Smooth muscle cell (in vitro differentiated cells): ENCODE measurements around the gene CUL1. TPM values are rescaled to one million over a fixed set of nuclear protein-coding genes. Genes with fewer than 3 reads are reported as not detected.

ENCODE experiments used
- DNase-seq: peaks from one replicate; lab custom pipeline; 2025; ENCODE audit not compliant: unreplicated experiment; lab: John Stamatoyannopoulos, UW
- H2AFZ ChIP-seq: fragments of 200-600 bp; sonication (generic); 2 replicates; pipeline ENCODE4 v1.6.0; 2016; ENCODE audit warnings: antibody characterized with exemption, low read depth, mild to moderate bottlenecking
- H3F3A ChIP-seq: fragments of 200-600 bp; sonication (generic); 2 replicates; pipeline ENCODE4 v1.6.0; 2017; ENCODE audit warnings: antibody characterized with exemption, low read depth
- H3K27ac ChIP-seq: fragments of 200-600 bp; sonication (generic); 2 replicates; pipeline ENCODE4 v1.5.1; 2016; ENCODE audit warnings: low read depth, mild to moderate bottlenecking
- H3K27me3 ChIP-seq: fragments of 200-600 bp; sonication (generic); 2 replicates; pipeline ENCODE4 v1.6.1; 2016; ENCODE audit warnings: low read depth, mild to moderate bottlenecking
- H3K36me3 ChIP-seq: fragments of 200-600 bp; sonication (generic); 2 replicates; pipeline ENCODE4 v1.5.1; 2016; ENCODE audit warnings: low read depth
- H3K4me1 ChIP-seq: fragments of 200-600 bp; sonication (generic); 2 replicates; pipeline ENCODE4 v1.5.1; 2016; ENCODE audit warnings: low read depth
- H3K4me2 ChIP-seq: fragments of 200-600 bp; sonication (generic); 2 replicates; pipeline ENCODE4 v1.6.0; 2016; ENCODE audit warnings: mild to moderate bottlenecking
- H3K4me3 ChIP-seq: fragments of 200-600 bp; sonication (generic); 2 replicates; pipeline ENCODE4 v1.5.1; 2016; ENCODE audit warnings: mild to moderate bottlenecking
- H3K79me2 ChIP-seq: fragments of 200-600 bp; sonication (generic); 2 replicates; pipeline ENCODE4 v1.6.0; 2016; ENCODE audit warnings: low read depth, mild to moderate bottlenecking
- H3K9ac ChIP-seq: fragments of 200-600 bp; sonication (generic); 2 replicates; pipeline ENCODE4 v1.6.0; 2016; ENCODE audit warnings: low read depth
- H3K9me3 ChIP-seq: fragments of 200-600 bp; sonication (generic); replicated peaks from 2 replicates; pipeline ENCODE4 v1.5.1; 2016; ENCODE audit warnings: low read depth
- H4K20me1 ChIP-seq: fragments of 200-600 bp; sonication (generic); 2 replicates; pipeline ENCODE4 v1.6.0; 2016; ENCODE audit warnings: low read depth
- WGBS: methylation state at CpG from one replicate; pipeline ENCODE4 v1.1.7; 2016; ENCODE audit warnings: low lambda C conversion rate; 5-methylcytosine and 5-hydroxymethylcytosine counted together
- polyA plus RNA-seq: library from polyadenylated mRNA; unstranded; fragments of >200 nt; fragmentation: Nextera tagmentation; extraction: Ambion mirVana; gene quantifications from 2 replicates; pipeline ENCODE4 v1.2.1, GENCODE V29; 2016
- total RNA-seq: library from RNA; depleted of rRNA; stranded (reverse); fragments of >200 nt; gene quantifications from 2 replicates; pipeline ENCODE4 v1.2.3, GENCODE V29; 2014
- TF ChIP-seq, protein P1 (sequence below): fragments of 200-600 bp; sonication (generic); IDR thresholded peaks from 2 replicates; pipeline ENCODE4 v1.5.1; 2017; ENCODE audit warnings: borderline replicate concordance, mild to moderate bottlenecking, antibody characterized with exemption; ENCODE audit not compliant: insufficient read depth, poor library complexity, severe bottlenecking

CUL1 gene
- total and polyA plus RNA-seq, 2 experiments from 2014 or later = 38.2 to 44.8 TPM

DNA sequence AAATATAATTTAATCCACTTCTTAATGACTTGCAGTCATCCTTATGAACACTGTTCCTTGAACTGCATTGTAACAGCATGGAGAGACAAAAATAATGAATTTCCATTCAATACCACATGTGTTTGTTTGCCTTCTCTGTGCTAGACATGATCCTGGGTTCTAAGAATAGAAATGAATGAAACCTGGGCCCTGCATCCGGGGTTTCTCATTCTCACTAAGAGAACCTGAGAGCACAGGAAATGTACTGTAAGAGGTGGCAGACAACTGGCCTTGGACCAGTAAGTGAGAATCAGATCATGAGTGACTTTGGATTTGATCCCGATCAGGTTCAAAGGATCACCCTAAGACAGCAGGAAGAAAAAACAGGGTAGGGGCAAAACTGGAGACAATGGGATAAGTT is 37.2 kb upstream of the CUL1 start:
- Histone ChIP-seq H3K4me1 (no peaks in the 10 kb centered on the region), H3K27ac (no peak overlapping the region), H3K9me3 (no peaks in the 10 kb centered on the region), H3K27me3 (no peaks in the 10 kb centered on the region), H3K4me3 (no peak overlapping the region), H3K36me3 (no peaks in the 10 kb centered on the region), H2AFZ (no peak overlapping the region), H3F3A (no peaks in the 10 kb centered on the region), H3K4me2 (no peak overlapping the region), H4K20me1 (no peaks in the 10 kb centered on the region), H3K9ac (no peak overlapping the region), H3K79me2 (no peaks in the 10 kb centered on the region)
- no peak for DNase-seq
- TF ChIP-seq, protein P1, sequence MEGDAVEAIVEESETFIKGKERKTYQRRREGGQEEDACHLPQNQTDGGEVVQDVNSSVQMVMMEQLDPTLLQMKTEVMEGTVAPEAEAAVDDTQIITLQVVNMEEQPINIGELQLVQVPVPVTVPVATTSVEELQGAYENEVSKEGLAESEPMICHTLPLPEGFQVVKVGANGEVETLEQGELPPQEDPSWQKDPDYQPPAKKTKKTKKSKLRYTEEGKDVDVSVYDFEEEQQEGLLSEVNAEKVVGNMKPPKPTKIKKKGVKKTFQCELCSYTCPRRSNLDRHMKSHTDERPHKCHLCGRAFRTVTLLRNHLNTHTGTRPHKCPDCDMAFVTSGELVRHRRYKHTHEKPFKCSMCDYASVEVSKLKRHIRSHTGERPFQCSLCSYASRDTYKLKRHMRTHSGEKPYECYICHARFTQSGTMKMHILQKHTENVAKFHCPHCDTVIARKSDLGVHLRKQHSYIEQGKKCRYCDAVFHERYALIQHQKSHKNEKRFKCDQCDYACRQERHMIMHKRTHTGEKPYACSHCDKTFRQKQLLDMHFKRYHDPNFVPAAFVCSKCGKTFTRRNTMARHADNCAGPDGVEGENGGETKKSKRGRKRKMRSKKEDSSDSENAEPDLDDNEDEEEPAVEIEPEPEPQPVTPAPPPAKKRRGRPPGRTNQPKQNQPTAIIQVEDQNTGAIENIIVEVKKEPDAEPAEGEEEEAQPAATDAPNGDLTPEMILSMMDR = no peak
- WGBS = 92% methylated on average over 2 of the region's 2 CpGs

DNA sequence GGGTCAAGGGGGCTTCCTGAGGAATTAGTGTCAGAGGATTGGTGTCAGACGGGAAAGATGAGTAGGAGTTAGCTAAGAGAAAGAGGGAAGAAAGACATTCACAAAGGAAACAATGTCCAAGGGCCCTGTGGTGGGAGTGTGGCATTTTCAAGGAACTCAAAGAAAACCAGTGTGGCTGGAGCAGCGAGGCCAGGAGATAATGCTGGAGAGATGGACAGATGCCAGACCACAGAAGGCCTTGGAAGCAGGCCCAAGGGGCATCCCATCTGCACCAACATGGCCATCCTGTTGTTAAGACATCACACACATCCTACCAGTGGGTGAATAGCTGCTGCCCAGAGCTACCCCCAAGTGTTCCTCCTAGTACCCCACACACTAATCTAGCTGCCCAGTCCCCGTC is 36.1 kb upstream of the CUL1 start:
- Histone ChIP-seq H3K36me3 (no peaks in the 10 kb centered on the region), H3F3A (no peaks in the 10 kb centered on the region), H3K9me3 (no peaks in the 10 kb centered on the region), H2AFZ (no peak overlapping the region), H3K4me3 (no peak overlapping the region), H3K4me1 (no peaks in the 10 kb centered on the region), H3K27ac (no peak overlapping the region), H3K79me2 (no peaks in the 10 kb centered on the region), H4K20me1 (no peaks in the 10 kb centered on the region), H3K27me3 (no peaks in the 10 kb centered on the region), H3K9ac (no peak overlapping the region), H3K4me2 (no peak overlapping the region)
- 55% methylated on average over 3 of the region's 3 CpGs for WGBS
- TF ChIP-seq, protein P1 = no peak
- DNase-seq = no peak

DNA sequence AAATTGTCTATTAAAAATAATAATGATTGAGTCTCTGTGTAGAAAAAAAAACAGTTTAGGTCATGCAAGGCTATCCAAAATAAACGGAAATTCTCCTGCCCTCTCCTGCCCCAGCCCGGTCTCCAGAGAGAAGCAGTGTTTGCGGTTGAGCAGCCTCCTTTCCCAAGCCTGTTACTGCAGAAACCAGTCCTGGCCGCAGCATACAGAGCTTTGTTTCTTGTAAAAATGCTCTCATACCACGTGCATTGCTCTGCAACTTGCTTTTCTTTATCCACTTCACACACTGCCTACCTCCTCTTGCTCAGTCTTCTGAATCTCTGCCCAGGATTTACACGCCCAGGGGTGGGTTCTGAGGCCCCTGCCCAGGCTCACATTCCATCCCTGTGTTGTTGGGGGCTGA is 34.4 kb upstream of the CUL1 start:
- no peaks in the 10 kb centered on the region for H3K4me1 ChIP-seq
- no peaks in the 10 kb centered on the region for H3K27me3 ChIP-seq
- H3F3A ChIP-seq = no peaks in the 10 kb centered on the region
- H3K9ac ChIP-seq = no peak overlapping the region
- no peaks in the 10 kb centered on the region for H3K9me3 ChIP-seq
- no peaks in the 10 kb centered on the region for H3K79me2 ChIP-seq
- 52% methylated on average over 6 of the region's 6 CpGs for WGBS
- H3K36me3 ChIP-seq = no peaks in the 10 kb centered on the region
- H4K20me1 ChIP-seq = no peaks in the 10 kb centered on the region
- no peak overlapping the region for H3K4me2 ChIP-seq
- TF ChIP-seq, protein P1 = no peak
- no peak for DNase-seq
- no peak overlapping the region for H2AFZ ChIP-seq
- no peak overlapping the region for H3K27ac ChIP-seq
- H3K4me3 ChIP-seq = no peak overlapping the region

DNA sequence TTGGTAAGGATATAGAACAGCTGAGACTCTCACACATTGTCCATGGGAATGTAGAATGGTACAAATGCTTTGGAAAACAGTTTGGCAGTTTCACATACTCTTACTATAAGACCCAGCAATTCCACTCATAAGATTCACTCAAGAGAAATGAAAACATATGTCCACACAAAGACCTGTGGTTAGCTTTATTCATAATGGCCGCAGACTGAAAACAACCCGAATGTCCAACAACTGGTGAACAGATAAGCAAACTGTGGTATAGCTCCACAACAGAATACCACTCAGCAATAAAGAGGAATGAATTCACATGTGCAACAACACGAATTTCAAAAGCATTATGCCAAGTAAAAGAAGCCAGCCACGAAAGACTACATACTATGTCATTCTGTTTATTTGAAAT is 33.5 kb upstream of the CUL1 start:
- WGBS = 71% methylated on average over 4 of the region's 4 CpGs
- TF ChIP-seq, protein P1 = no peak
- DNase-seq = no peak

More for the DNA sequence above, 33.5 kb upstream of the CUL1 start:
- Histone ChIP-seq H4K20me1 (no peaks in the 10 kb centered on the region), H2AFZ (no peak overlapping the region), H3K9me3 (no peaks in the 10 kb centered on the region), H3F3A (no peaks in the 10 kb centered on the region), H3K27ac (no peak overlapping the region), H3K4me2 (no peak overlapping the region), H3K4me1 (no peaks in the 10 kb centered on the region), H3K79me2 (no peaks in the 10 kb centered on the region), H3K27me3 (no peaks in the 10 kb centered on the region), H3K4me3 (no peak overlapping the region), H3K36me3 (no peaks in the 10 kb centered on the region), H3K9ac (no peak overlapping the region)
